Stimulated activated CD8-positive, alpha-beta memory T cell treated with anti-CD3 and anti-CD28 coated beads, Interleukin-4, amount 100 ng/mL, for 4 hours (primary cell): Measurements from ENCODE around the gene GNA12.
"Not testable (repeated sequence)": the region's sequence is repeated elsewhere in the genome, so short reads cannot be mapped to it uniquely, and the experiment has no call there.

Source experiments
- DNase-seq, 2 donors: peaks; one replicate each; pipeline ENCODE4 v3.0.0-alpha.2; 2020; ENCODE audit warnings: low read depth in 2 of 2, low spot score in 1 of 2

GNA12 gene

GRCh38 chr7:2757904-2758672, 86.0 kb downstream of the GNA12 start:
- peak; percentile 15 to 39 for DNase-seq

GRCh38 chr7:2757361-2757903, 86.7 kb downstream of the GNA12 start:
- no peak for DNase-seq

GRCh38 chr7:2755531-2755930, 88.6 kb downstream of the GNA12 start:
- DNase-seq = no peak

GRCh38 chr7:2754912-2755311, 89.2 kb downstream of the GNA12 start:
- DNase-seq = no peak

GRCh38 chr7:2754086-2754485, 90.0 kb downstream of the GNA12 start:
- DNase-seq = no peak

- no peak for DNase-seq
Measured at GRCh38 chr7:2753148-2753547, 91.0 kb downstream of the GNA12 start.

- no peak for DNase-seq
Measured at GRCh38 chr7:2751086-2751485, 93.0 kb downstream of the GNA12 start.

GRCh38 chr7:2750004-2750407, 94.1 kb downstream of the GNA12 start:
- no peak for DNase-seq

GRCh38 chr7:2748684-2749083, 95.4 kb downstream of the GNA12 start:
- not testable (repeated sequence) for DNase-seq

- not testable (repeated sequence) for DNase-seq
Measured at GRCh38 chr7:2743523-2744185, 100.5 kb downstream of the GNA12 start.

GRCh38 chr7:2738766-2739549, 105.2 kb downstream of the GNA12 start:
- DNase-seq = no peak

- DNase-seq = no peak
Measured at GRCh38 chr7:2737771-2738540, 106.2 kb downstream of the GNA12 start.

GRCh38 chr7:2737005-2737743, 106.9 kb downstream of the GNA12 start:
- not testable (repeated sequence) for DNase-seq

- DNase-seq = no peak
Measured at GRCh38 chr7:2736411-2736914, 107.6 kb downstream of the GNA12 start.

GRCh38 chr7:2735744-2736143, 108.4 kb downstream of the GNA12 start:
- DNase-seq = no peak

GRCh38 chr7:2734751-2735571, 109.1 kb downstream of the GNA12 start:
- DNase-seq = no peak

- DNase-seq = no peak
Measured at GRCh38 chr7:2734084-2734686, 109.9 kb downstream of the GNA12 start.

GRCh38 chr7:2732959-2733584, 111.0 kb downstream of the GNA12 start:
- no peak for DNase-seq
